ENCODE data around the gene LRRC74A. TPM values are rescaled to one million over a fixed set of nuclear protein-coding genes. Genes with fewer than 3 reads are reported as not detected.

The LRRC74A gene
- total and polyA plus RNA-seq, 2 of the 4 experiments (the other 2 are of a cell fraction), result not detected

DNA sequence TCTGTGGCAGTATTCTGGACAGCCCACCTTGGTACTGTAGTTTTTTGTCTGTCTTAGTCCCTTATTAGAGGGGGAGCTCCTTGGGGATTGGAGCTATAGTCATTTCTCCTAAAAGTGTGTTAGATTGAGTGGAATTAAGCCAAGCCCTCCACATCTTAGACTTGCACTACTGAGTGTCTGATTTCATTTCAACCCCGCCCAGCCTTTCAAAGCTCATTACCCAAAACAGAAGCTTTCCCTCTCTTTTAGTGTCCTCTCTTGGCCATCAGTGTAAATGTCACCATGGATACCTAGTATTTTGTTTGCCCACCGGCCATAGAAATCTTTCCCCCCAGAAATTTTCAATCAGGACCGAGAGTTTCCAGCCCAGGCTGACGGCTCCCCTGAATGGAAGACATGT lies 74.5 kb downstream of the LRRC74A start:
- intact Hi-C loops (cut with micrococcal nuclease), result no loop called here
- Histone ChIP-seq H2BK20ac (ENCODE audit: low read depth, low read length) (no peak overlapping the region; the same call in 1 of the 2 replicates), H4K20me1 (ENCODE audit: insufficient read depth, low read length) (peaks cover 5% of the 10 kb centered on the region), H3K9ac (ENCODE audit: low read depth, low read length) (no peak overlapping the region), H2AFZ (replicated peaks; ENCODE audit: low read length, poor library complexity) (no peak overlapping the region), H2BK15ac (ENCODE audit: low read depth, low read length) (no peak overlapping the region), H3K56ac (ENCODE audit: extremely low read depth, insufficient read depth, low read length) (no peak overlapping the region), H3K27ac (ENCODE audit: insufficient read depth, low read length) (peak overlapping the region; percentile 45; the same call in 1 of the 2 replicates), H2AK9ac (replicated peaks; ENCODE audit: low read depth, low read length, poor library complexity) (no peak overlapping the region), H3K9me1 (ENCODE audit: insufficient read depth, low read length) (peaks cover 12% of the 10 kb centered on the region), H2BK120ac (ENCODE audit: low read depth, low read length) (0 out of 2 replicates have a peak overlapping the region, but pooled peaks have one; percentile 50), H3K4me2 (ENCODE audit: low read depth, low read length) (no peak overlapping the region), H3K14ac (replicated peaks; ENCODE audit: low read depth, low read length) (no peak overlapping the region), H3K27me3 (ENCODE audit: control insufficient read depth, insufficient read depth, low read length) (no peaks in the 10 kb centered on the region), H2BK5ac (ENCODE audit: low read depth, low read length, poor library complexity, severe bottlenecking) (no peak overlapping the region), H4K5ac (ENCODE audit: low read depth, low read length) (peak overlapping the region; percentile 38; the same call in 1 of the 2 replicates), H4K91ac (ENCODE audit: insufficient read depth, low read depth, low read length) (0 out of 2 replicates have a peak overlapping the region, but pooled peaks have one; percentile 67), H3K18ac (ENCODE audit: low read depth, low read length) (peak overlapping the region; percentile 27; the same call in 1 of the 2 replicates), H3K4me3 (ENCODE audit: insufficient read depth, low read depth, low read length) (no peak overlapping the region), H3K36me3 (ENCODE audit: control insufficient read depth, insufficient read depth, low read length) (no peaks in the 10 kb centered on the region), H2AK5ac (ENCODE audit: low read depth, low read length) (no peak overlapping the region), H3K9me3 (ENCODE audit: control insufficient read depth, insufficient read depth, low read length) (0 out of 2 replicates have a peak, but pooled peaks cover 2% of the 10 kb centered on the region), H4K8ac (ENCODE audit: low read depth in 2 of 2, low read length in 2 of 2) (peak overlapping the region in 1 of 2 experiments; percentile 21; a peak in 2 of 4 replicates), H3K4ac (ENCODE audit: low read depth, low read length) (0 out of 2 replicates have a peak overlapping the region, but pooled peaks have one; percentile 21), H3K23ac (ENCODE audit: low read depth, low read length) (no peak overlapping the region), H3K4me1 (ENCODE audit: control insufficient read depth, insufficient read depth, low read length) (peaks cover 29% of the 10 kb centered on the region), H3K79me1 (ENCODE audit: low read depth in 1 of 2, low read length in 2 of 2) (no peaks in the 10 kb centered on the region)
- WGBS, 2 experiments (ENCODE audit: extremely low coverage in 2 of 2, insufficient read length in 1 of 2), result 83% methylated on average over 1 of the region's 4 CpGs; no CpG with 5 or more reads in 1 of the 2 experiments
- dilution Hi-C loops (cut with HindIII; ENCODE audit: low sequenced_read_pairs, unreplicated experiment), result no loop called here
- DNase-seq (no peak), ATAC-seq (ENCODE audit: low read depth) (no peak)
- TF ChIP-seq, protein P1, sequence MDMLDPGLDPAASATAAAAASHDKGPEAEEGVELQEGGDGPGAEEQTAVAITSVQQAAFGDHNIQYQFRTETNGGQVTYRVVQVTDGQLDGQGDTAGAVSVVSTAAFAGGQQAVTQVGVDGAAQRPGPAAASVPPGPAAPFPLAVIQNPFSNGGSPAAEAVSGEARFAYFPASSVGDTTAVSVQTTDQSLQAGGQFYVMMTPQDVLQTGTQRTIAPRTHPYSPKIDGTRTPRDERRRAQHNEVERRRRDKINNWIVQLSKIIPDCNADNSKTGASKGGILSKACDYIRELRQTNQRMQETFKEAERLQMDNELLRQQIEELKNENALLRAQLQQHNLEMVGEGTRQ (IDR thresholded peaks at IDR 0.05; ENCODE audit: low read depth, low read length), result no peak
- TF ChIP-seq SMC3 (IDR thresholded peaks at IDR 0.05; ENCODE audit: low read depth, low read length), result no peak
- no peak for TF ChIP-seq POLR2A (IDR thresholded peaks at IDR 0.05; ENCODE audit: low read depth, low read length)
- no peak for TF ChIP-seq CEBPB (IDR thresholded peaks at IDR 0.05; ENCODE audit: low read depth, low read length)
- no peak for TF ChIP-seq RCOR1 (IDR thresholded peaks at IDR 0.05; ENCODE audit: insufficient replicate concordance, low read length)
- no peak for TF ChIP-seq RAD21 (IDR thresholded peaks at IDR 0.05; ENCODE audit: low read length)
- TF ChIP-seq, protein P2, sequence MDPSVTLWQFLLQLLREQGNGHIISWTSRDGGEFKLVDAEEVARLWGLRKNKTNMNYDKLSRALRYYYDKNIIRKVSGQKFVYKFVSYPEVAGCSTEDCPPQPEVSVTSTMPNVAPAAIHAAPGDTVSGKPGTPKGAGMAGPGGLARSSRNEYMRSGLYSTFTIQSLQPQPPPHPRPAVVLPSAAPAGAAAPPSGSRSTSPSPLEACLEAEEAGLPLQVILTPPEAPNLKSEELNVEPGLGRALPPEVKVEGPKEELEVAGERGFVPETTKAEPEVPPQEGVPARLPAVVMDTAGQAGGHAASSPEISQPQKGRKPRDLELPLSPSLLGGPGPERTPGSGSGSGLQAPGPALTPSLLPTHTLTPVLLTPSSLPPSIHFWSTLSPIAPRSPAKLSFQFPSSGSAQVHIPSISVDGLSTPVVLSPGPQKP (IDR thresholded peaks at IDR 0.05; ENCODE audit: borderline replicate concordance, low read depth, low read length), result no peak
- CTCF ChIA-PET, result interaction anchor here (0.5 to 1.7 kb wide), 3 partner anchors 17 to 170 kb away, joined by 3 to 4 read pairs (median 3); no protein-coding TSS in a partner anchor
- POLR2A ChIA-PET (ENCODE audit: unreplicated experiment), result no interaction called here
- no TSS peak for BruUV-seq (replicated peaks)
- in situ Hi-C loops (cut with MboI; ENCODE audit: low sequenced_read_pairs), result no loop called here

Measured in IMR-90 (cell line).